Measurements from ENCODE around the gene NRP1.

- TF ChIP-seq PPARA (CRISPR knock-in tag; IDR thresholded peaks at IDR 0.05; ENCODE audit: borderline replicate concordance): no peak
- TF ChIP-seq, protein P1, sequence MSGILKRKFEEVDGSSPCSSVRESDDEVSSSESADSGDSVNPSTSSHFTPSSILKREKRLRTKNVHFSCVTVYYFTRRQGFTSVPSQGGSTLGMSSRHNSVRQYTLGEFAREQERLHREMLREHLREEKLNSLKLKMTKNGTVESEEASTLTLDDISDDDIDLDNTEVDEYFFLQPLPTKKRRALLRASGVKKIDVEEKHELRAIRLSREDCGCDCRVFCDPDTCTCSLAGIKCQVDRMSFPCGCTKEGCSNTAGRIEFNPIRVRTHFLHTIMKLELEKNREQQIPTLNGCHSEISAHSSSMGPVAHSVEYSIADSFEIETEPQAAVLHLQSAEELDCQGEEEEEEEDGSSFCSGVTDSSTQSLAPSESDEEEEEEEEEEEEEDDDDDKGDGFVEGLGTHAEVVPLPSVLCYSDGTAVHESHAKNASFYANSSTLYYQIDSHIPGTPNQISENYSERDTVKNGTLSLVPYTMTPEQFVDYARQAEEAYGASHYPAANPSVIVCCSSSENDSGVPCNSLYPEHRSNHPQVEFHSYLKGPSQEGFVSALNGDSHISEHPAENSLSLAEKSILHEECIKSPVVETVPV (CRISPR knock-in tag; IDR thresholded peaks at IDR 0.05): no peak
- no peak for TF ChIP-seq CSDC2 (CRISPR knock-in tag; IDR thresholded peaks at IDR 0.05)
- TF ChIP-seq OSR1 (CRISPR knock-in tag; IDR thresholded peaks at IDR 0.05): no peak
- TF ChIP-seq PATZ1 (CRISPR knock-in tag; IDR thresholded peaks at IDR 0.05; ENCODE audit: borderline replicate concordance): no peak
- TF ChIP-seq ESRRG (CRISPR knock-in tag; IDR thresholded peaks at IDR 0.05): no peak
- TF ChIP-seq ZC3H10 (CRISPR knock-in tag; IDR thresholded peaks at IDR 0.05): no peak
Observed at GRCh38 chr10:33341637-33342036, 7.2 kb upstream of the NRP1 start.
